GM12878 (cell line): ENCODE results near the gene OR52N5.

Experiments used
- EZH2 ChIP-seq: IDR thresholded peaks from 2 replicates; pipeline ENCODE4 v1.6.1; 2012; ENCODE audit warnings: low read depth, mild to moderate bottlenecking, control low read depth, inconsistent platforms, low read length, borderline replicate concordance; ENCODE audit not compliant: control insufficient read depth
- TF ChIP-seq, protein P1 (sequence below), 3 experiments: IDR thresholded peaks in 2 of 3; conservative IDR thresholded peaks in 1 of 3; 2 replicates each; pipeline ENCODE4 v1.5.1; 2011; ENCODE audit warnings: low read depth in 3 of 3, low read length in 3 of 3, mild to moderate bottlenecking in 3 of 3, control low read depth in 2 of 3, moderate library complexity in 2 of 3, inconsistent platforms in 1 of 3, mixed read lengths in 1 of 3; ENCODE audit not compliant: control insufficient read depth in 2 of 3, insufficient read depth in 1 of 3; ENCODE audit errors: extremely low read depth in 1 of 3

DNA sequence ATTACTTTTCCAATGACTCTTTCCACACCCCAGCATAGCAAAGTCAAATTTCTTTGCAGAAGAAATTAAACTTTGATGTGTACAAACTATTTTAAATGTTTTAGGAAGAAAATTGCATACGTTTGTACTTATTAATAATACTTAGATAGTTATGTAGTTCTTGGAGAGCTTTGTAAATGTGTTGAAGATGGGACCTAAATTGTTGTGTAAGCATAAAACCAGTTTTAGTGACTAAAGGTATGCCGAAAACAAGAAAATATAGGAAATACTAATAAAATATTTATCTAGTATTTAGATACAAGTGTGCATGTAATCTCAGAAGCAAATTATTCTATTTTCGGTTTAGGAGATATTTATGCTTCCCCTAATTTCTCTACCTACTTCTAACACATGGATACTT, 33.3 kb downstream of the OR52N5 start:
- TF ChIP-seq, protein P1, sequence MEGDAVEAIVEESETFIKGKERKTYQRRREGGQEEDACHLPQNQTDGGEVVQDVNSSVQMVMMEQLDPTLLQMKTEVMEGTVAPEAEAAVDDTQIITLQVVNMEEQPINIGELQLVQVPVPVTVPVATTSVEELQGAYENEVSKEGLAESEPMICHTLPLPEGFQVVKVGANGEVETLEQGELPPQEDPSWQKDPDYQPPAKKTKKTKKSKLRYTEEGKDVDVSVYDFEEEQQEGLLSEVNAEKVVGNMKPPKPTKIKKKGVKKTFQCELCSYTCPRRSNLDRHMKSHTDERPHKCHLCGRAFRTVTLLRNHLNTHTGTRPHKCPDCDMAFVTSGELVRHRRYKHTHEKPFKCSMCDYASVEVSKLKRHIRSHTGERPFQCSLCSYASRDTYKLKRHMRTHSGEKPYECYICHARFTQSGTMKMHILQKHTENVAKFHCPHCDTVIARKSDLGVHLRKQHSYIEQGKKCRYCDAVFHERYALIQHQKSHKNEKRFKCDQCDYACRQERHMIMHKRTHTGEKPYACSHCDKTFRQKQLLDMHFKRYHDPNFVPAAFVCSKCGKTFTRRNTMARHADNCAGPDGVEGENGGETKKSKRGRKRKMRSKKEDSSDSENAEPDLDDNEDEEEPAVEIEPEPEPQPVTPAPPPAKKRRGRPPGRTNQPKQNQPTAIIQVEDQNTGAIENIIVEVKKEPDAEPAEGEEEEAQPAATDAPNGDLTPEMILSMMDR (IDR thresholded peaks at IDR 0.05 in 2 of 3, conservative IDR thresholded peaks at IDR 0.05 in 1 of 3; ENCODE audit: control insufficient read depth in 2 of 3, extremely low read depth in 1 of 3, insufficient read depth in 1 of 3, low read depth in 3 of 3, low read length in 3 of 3) = no peak
- TF ChIP-seq EZH2 = no peak
